ENCODE results near the gene KLHDC1. TPM values are rescaled to one million over a fixed set of nuclear protein-coding genes. Genes with fewer than 3 reads are reported as not detected.
"Not testable (repeated sequence)": the region's sequence is repeated elsewhere in the genome, so short reads cannot be mapped to it uniquely, and the experiment has no call there.

KLHDC1 gene
- total RNA-seq, 1 experiment from 2014 or later: 1.7 TPM

GRCh38 chr14:49774106-49774505, 81.2 kb downstream of the KLHDC1 start:
- H3K27ac ChIP-seq (ENCODE audit: low read length): no peak overlapping the region
- no peak overlapping the region for H2AFZ ChIP-seq (ENCODE audit: low read length)
- H4K20me1 ChIP-seq (ENCODE audit: insufficient read depth, low read depth, low read length): no peaks in the 10 kb centered on the region; the same call in 1 of the 2 replicates
- no peaks in the 10 kb centered on the region for H3K9me3 ChIP-seq (ENCODE audit: low read length)
- H3K79me2 ChIP-seq (ENCODE audit: low read length): peaks cover 34% of the 10 kb centered on the region
- no peaks in the 10 kb centered on the region for H3K27me3 ChIP-seq (ENCODE audit: low read length)
- peaks cover 38% of the 10 kb centered on the region for H3K4me1 ChIP-seq (ENCODE audit: low read length)
- no peak overlapping the region for H3K4me2 ChIP-seq (ENCODE audit: low read depth, low read length, poor library complexity, severe bottlenecking)
- H3K36me3 ChIP-seq (ENCODE audit: insufficient read depth, low read length): peaks cover 37% of the 10 kb centered on the region
- H3K4me3 ChIP-seq (ENCODE audit: low read length): no peak overlapping the region
- H3K9ac ChIP-seq (ENCODE audit: low read length): no peak overlapping the region
- no peaks in the 10 kb centered on the region for H3K9me2 ChIP-seq (replicated peaks; ENCODE audit: insufficient read depth, low read length)
- DNase-seq: no peak

GRCh38 chr14:49778421-49778820, 85.5 kb downstream of the KLHDC1 start:
- Histone ChIP-seq H2AFZ (ENCODE audit: low read length) (no peak overlapping the region), H3K4me1 (ENCODE audit: low read length) (no peaks in the 10 kb centered on the region), H4K20me1 (ENCODE audit: insufficient read depth, low read depth, low read length) (no peaks in the 10 kb centered on the region), H3K36me3 (ENCODE audit: insufficient read depth, low read length) (peaks cover 66% of the 10 kb centered on the region), H3K4me2 (ENCODE audit: low read depth, low read length, poor library complexity, severe bottlenecking) (no peak overlapping the region), H3K27me3 (ENCODE audit: low read length) (no peaks in the 10 kb centered on the region), H3K4me3 (ENCODE audit: low read length) (no peak overlapping the region), H3K27ac (ENCODE audit: low read length) (no peak overlapping the region), H3K79me2 (ENCODE audit: low read length) (peaks cover 6% of the 10 kb centered on the region; the same call in 1 of the 2 replicates), H3K9ac (ENCODE audit: low read length) (no peak overlapping the region), H3K9me2 (replicated peaks; ENCODE audit: insufficient read depth, low read length) (no peaks in the 10 kb centered on the region), H3K9me3 (ENCODE audit: low read length) (no peaks in the 10 kb centered on the region)
- DNase-seq: no peak

DNA sequence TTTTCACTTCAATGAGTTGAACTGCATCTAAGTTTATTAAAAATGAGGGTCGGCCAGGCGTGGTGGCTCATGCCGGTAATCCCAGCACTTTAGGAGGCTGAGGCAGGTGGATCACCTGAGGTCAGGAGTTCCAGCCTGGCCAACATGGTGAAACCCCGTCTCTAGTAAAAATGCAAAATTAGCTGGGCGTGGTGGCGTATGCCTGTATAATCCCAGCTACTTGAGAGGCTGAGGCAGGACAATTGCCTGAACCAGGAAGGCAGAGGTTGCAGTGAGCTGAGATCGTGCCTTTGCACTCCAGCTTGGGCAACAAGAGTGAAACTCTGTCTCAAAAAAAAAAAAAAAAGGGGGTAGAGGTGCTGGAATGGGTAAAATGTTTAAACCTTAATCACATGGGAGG, 88.1 kb downstream of the KLHDC1 start:
- DNase-seq; H4K20me1 ChIP-seq (ENCODE audit: insufficient read depth, low read depth, low read length); H3K27ac ChIP-seq (ENCODE audit: low read length); H2AFZ ChIP-seq (ENCODE audit: low read length); H3K27me3 ChIP-seq (ENCODE audit: low read length); H3K4me1 ChIP-seq (ENCODE audit: low read length); H3K79me2 ChIP-seq (ENCODE audit: low read length); H3K9me3 ChIP-seq (ENCODE audit: low read length); H3K4me2 ChIP-seq (ENCODE audit: low read depth, low read length, poor library complexity, severe bottlenecking); H3K9me2 ChIP-seq (replicated peaks; ENCODE audit: insufficient read depth, low read length); H3K9ac ChIP-seq (ENCODE audit: low read length); H3K4me3 ChIP-seq (ENCODE audit: low read length): not testable (repeated sequence)
- H3K36me3 ChIP-seq (ENCODE audit: insufficient read depth, low read length): peaks cover 81% of the 10 kb centered on the region

DNA sequence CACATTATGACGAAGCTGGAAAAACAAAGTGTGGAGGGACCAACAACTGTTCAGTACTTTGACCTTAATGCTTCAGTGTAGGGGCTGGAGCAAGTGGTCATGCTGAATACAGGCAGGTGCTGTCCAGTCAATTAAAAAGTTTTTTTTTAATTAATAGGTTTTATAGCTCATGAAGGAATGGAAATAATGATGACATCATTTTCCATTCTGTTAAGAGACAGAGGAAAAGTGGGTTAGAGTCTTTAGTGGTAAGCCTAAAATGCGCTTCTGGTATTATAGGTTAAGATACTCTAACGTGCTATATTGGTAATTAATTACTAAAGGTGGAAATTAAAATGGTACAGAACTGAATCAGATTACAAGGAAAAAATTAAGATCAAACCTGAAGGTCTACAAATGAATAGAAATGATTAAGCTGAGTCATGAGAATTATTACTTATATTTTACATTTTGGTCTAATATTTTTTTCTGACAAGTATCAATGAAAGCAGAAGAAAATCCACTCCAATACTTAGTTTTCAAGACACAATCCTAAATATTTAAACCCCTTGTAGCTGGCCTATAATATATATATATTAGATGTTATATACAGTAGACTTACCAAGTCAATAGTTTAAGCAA, 90.6 kb downstream of the KLHDC1 start:
- no peak overlapping the region for H2AFZ ChIP-seq (ENCODE audit: low read length)
- no peaks in the 10 kb centered on the region for H3K4me1 ChIP-seq (ENCODE audit: low read length)
- no peaks in the 10 kb centered on the region for H4K20me1 ChIP-seq (ENCODE audit: insufficient read depth, low read depth, low read length)
- peaks cover 4% of the 10 kb centered on the region; the same call in 1 of the 2 replicates for H3K79me2 ChIP-seq (ENCODE audit: low read length)
- no peak overlapping the region for H3K4me2 ChIP-seq (ENCODE audit: low read depth, low read length, poor library complexity, severe bottlenecking)
- no peak overlapping the region for H3K9ac ChIP-seq (ENCODE audit: low read length)
- peaks cover 83% of the 10 kb centered on the region for H3K36me3 ChIP-seq (ENCODE audit: insufficient read depth, low read length)
- H3K4me3 ChIP-seq (ENCODE audit: low read length): no peak overlapping the region
- no peaks in the 10 kb centered on the region for H3K9me3 ChIP-seq (ENCODE audit: low read length)
- DNase-seq: no peak
- H3K9me2 ChIP-seq (replicated peaks; ENCODE audit: insufficient read depth, low read length): no peaks in the 10 kb centered on the region
- no peak overlapping the region for H3K27ac ChIP-seq (ENCODE audit: low read length)
- H3K27me3 ChIP-seq (ENCODE audit: low read length): no peaks in the 10 kb centered on the region

DNA sequence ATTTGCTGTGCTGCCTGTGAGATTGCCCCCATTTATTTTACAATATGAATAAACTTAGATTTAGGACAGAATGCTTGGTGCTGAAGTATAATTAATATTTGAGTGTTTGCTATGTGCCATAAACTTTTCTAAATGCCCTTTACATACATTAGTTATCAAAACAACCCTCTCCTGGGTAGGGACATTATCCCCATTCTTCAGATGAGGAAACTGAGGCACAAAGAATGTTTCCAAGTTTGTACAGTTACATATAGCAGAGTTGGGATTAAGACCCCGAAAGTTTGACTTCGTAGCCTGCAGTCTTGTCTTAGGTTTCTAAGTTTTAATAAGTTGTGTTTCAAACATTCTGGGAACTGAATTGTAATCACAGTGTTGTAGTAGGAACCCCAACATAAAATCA, 93.4 kb downstream of the KLHDC1 start:
- Histone ChIP-seq H3K4me2 (ENCODE audit: low read depth, low read length, poor library complexity, severe bottlenecking) (no peak overlapping the region), H3K36me3 (ENCODE audit: insufficient read depth, low read length) (peaks cover 82% of the 10 kb centered on the region), H3K4me3 (ENCODE audit: low read length) (no peak overlapping the region), H3K9ac (ENCODE audit: low read length) (no peak overlapping the region), H3K27me3 (ENCODE audit: low read length) (no peaks in the 10 kb centered on the region), H3K4me1 (ENCODE audit: low read length) (no peaks in the 10 kb centered on the region), H3K79me2 (ENCODE audit: low read length) (peaks cover 8% of the 10 kb centered on the region; the same call in 1 of the 2 replicates), H3K9me2 (replicated peaks; ENCODE audit: insufficient read depth, low read length) (no peaks in the 10 kb centered on the region), H2AFZ (ENCODE audit: low read length) (no peak overlapping the region), H4K20me1 (ENCODE audit: insufficient read depth, low read depth, low read length) (no peaks in the 10 kb centered on the region), H3K9me3 (ENCODE audit: low read length) (no peaks in the 10 kb centered on the region), H3K27ac (ENCODE audit: low read length) (no peak overlapping the region)
- DNase-seq: no peak

- no peaks in the 10 kb centered on the region for H3K9me2 ChIP-seq (replicated peaks; ENCODE audit: insufficient read depth, low read length)
- H3K27ac ChIP-seq (ENCODE audit: low read length): no peak overlapping the region
- peaks cover 73% of the 10 kb centered on the region for H3K36me3 ChIP-seq (ENCODE audit: insufficient read depth, low read length)
- no peaks in the 10 kb centered on the region for H3K9me3 ChIP-seq (ENCODE audit: low read length)
- H3K4me1 ChIP-seq (ENCODE audit: low read length): peaks cover 9% of the 10 kb centered on the region
- no peaks in the 10 kb centered on the region for H3K27me3 ChIP-seq (ENCODE audit: low read length)
- no peak overlapping the region for H3K9ac ChIP-seq (ENCODE audit: low read length)
- DNase-seq: no peak
- H3K4me3 ChIP-seq (ENCODE audit: low read length): no peak overlapping the region
- no peak overlapping the region for H3K4me2 ChIP-seq (ENCODE audit: low read depth, low read length, poor library complexity, severe bottlenecking)
- peaks cover 19% of the 10 kb centered on the region for H3K79me2 ChIP-seq (ENCODE audit: low read length)
- no peak overlapping the region for H2AFZ ChIP-seq (ENCODE audit: low read length)
- H4K20me1 ChIP-seq (ENCODE audit: insufficient read depth, low read depth, low read length): no peaks in the 10 kb centered on the region
These were observed 99.7 kb downstream of the KLHDC1 start for GRCh38 chr14:49792618-49793017.

GRCh38 chr14:49796025-49796424, 103.1 kb downstream of the KLHDC1 start:
- Histone ChIP-seq H3K9me2 (replicated peaks; ENCODE audit: insufficient read depth, low read length) (no peaks in the 10 kb centered on the region), H3K9ac (ENCODE audit: low read length) (no peak overlapping the region), H3K79me2 (ENCODE audit: low read length) (peaks cover 22% of the 10 kb centered on the region), H3K27me3 (ENCODE audit: low read length) (no peaks in the 10 kb centered on the region), H3K4me3 (ENCODE audit: low read length) (no peak overlapping the region), H3K4me1 (ENCODE audit: low read length) (peaks cover 25% of the 10 kb centered on the region), H3K27ac (ENCODE audit: low read length) (no peak overlapping the region), H3K4me2 (ENCODE audit: low read depth, low read length, poor library complexity, severe bottlenecking) (no peak overlapping the region), H3K9me3 (ENCODE audit: low read length) (no peaks in the 10 kb centered on the region), H2AFZ (ENCODE audit: low read length) (no peak overlapping the region), H3K36me3 (ENCODE audit: insufficient read depth, low read length) (peaks cover 76% of the 10 kb centered on the region), H4K20me1 (ENCODE audit: insufficient read depth, low read depth, low read length) (no peaks in the 10 kb centered on the region)
- DNase-seq: no peak
